GM18951 (cell line): ENCODE results near the gene NMUR1.
A peak's percentile ranks its signal among the peaks of the same experiment; 100 is the strongest.

Experiments used
- POLR2A ChIP-seq: IDR thresholded peaks from 4 replicates; pipeline ENCODE4 v1.6.1; 2011; ENCODE audit warnings: mild to moderate bottlenecking; ENCODE audit not compliant: insufficient read length, insufficient read depth; ENCODE audit errors: extremely low read depth
- in situ Hi-C: fragments of 300-500 bp; cut with MboI; formaldehyde crosslinking; loops from one replicate; pipeline ENCODE4 v1.12.0; 2022; ENCODE audit warnings: low sequenced_read_pairs, mixed read lengths, inconsistent platforms; ENCODE audit not compliant: unreplicated experiment

The NMUR1 gene

DNA sequence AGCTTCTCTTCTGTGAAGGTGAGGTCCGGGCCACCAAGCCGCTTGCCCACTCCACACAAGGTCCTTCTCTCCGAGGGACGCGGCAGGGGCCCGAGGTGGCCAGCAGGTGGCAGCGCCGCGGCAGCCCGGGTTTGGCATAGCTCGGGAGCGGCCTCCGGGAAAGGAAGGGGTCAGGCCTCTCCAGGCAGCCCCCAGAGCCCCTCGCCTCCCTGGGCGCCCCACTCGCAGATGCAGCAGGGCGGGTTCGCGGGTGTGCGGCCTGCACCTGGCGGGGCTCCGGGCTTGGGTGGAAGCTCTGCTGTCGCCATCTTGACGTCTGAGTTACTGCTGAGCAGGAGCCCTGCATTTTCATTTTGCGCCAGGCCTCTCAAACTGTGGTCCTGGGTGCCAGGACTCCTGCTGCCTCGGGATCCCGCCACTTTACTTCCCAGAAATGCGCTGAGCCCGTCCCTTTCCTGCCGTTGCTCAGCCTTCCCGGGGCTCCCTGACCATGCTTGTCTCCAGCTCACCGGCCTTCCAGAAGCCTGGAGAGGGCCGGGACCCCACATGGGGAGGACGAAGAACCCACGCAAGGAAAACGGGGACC, 47.3 kb downstream of the NMUR1 start:
- in situ Hi-C loops = no loop called here
- peak; percentile 25 for TF ChIP-seq POLR2A

- in situ Hi-C loops = no loop called here
- no peak for TF ChIP-seq POLR2A
These were observed 49.5 kb downstream of the NMUR1 start for GRCh38 chr2:231480781-231481180.

- TF ChIP-seq POLR2A = no peak
- in situ Hi-C loops = no loop called here
These were observed 50.8 kb downstream of the NMUR1 start for GRCh38 chr2:231479455-231479854.

DNA sequence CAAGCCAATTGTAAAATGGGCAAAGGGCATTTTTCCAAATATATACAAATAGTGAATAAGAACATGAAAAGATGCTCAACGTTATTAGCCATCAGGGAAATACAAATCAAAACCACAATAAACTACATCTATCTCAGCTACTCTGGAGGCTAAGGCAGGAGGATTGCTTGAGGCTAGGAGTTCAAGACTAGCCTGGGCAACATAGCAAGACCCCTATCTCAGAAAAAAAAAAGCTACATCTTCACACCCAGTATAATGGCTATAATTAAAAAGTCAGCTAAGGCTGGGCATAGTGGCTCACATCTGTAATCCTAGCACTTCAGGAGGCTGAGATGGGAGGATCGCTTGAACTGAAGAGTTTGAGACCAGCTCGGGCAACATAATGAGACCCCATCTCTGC, 53.3 kb downstream of the NMUR1 start:
- TF ChIP-seq POLR2A = no peak
- in situ Hi-C loops = no loop called here

GRCh38 chr2:231475965-231476364, 54.3 kb downstream of the NMUR1 start:
- in situ Hi-C loops = no loop called here
- no peak for TF ChIP-seq POLR2A
